ENCODE data around the gene SLC22A4.

SLC22A4 gene

DNA sequence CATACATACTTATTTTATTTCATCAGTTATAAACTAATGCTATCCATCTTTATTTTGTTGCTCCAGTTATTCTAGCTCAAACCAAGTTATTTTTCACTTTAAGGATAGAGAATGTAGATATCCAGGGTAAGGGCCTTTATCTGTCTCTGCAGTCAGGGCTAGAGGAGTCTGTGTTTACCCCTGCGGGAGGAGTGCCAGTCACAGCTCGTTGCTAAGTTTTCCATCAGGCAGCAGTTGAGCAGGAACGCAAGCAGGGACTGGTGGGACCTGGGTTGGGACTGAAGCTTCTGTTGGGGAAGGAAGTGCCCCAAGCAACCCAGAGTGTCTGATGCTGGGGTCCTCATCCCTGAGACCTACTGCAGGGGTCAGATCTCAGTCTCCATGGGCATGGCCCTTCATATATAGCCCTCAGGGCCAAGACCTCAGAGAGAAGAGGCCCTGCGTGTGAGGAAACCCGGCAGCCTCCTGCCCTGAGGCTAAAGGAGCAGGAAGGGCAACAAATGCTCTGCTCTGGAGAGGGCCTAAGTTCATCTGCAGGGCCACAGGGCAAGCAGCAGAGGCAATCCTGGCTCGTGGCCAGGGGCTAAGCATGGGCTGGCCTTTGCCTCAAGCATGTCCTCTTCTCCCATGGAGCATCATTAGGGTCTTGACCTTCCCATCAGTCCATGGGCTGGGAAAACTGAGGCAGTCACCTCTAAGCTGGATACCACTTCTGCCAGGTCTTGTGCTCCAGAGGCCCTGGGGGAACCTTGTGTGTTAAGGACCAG is 6.6 kb downstream of the SLC22A4 start:
- DNase-seq = no peak

DNA sequence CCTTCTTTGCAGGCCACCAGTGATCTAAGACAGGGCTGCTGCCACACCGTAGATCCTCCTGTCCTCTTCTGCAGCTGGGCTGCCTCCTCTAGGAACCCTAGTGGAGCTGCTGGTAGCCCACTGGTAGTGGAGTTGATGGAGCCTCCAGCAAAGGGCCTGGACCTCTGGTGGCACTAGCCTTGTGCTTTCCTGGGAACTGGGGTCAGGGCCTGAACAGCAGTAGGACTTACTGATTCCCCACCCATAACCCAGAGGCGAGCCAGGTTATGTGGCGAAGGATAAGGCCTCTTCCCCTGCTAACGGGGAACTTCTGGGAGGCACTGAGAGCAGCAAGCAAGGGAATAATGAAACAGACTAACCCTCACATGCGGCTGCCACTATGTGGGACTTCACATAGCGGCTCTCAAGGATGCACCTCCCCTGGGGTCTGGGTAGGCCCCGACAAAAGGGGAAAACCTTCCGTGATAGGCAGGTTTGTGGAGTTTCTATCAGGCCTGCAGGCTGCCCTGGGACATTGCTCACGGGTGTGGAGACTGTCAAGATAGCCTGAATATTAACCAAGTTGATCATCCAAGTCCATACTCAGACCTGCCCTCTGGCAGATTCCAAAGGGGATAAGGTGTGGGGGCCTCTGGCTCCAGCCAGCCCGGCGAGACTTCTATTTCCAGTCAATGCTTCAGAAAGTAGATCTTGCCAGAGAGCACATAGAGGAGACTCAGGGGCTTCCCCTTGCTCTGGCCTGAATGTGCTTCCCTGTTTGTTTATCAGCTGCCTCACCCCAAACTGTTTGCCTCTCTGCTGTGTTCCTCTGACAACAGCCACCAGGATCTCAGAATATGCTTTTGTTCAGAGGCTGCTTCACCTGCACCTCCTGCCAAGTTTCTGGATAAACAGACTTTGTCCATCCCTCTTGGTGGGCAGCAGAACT is 7.4 kb downstream of the SLC22A4 start:
- no peak for DNase-seq

DNA sequence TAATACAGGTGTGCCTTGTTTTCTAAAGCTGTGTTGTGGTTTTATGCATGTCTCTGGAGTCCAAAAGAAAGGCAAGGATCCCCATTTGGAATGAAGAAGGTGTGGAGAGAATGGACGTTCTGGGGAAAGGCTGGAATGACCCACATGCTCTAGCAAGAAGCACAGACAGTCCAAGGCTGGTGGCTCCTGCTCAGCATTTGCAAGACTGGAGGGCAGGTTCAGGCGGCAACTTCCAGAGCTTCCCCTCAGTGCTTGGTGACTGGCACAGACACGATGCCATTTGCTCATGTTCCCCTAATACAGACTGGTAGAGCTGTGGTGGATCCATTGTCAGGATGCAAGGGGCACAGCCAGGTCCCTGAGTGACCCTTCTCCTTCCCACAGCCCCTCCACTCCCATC is 8.2 kb downstream of the SLC22A4 start:
- DNase-seq = no peak

DNA sequence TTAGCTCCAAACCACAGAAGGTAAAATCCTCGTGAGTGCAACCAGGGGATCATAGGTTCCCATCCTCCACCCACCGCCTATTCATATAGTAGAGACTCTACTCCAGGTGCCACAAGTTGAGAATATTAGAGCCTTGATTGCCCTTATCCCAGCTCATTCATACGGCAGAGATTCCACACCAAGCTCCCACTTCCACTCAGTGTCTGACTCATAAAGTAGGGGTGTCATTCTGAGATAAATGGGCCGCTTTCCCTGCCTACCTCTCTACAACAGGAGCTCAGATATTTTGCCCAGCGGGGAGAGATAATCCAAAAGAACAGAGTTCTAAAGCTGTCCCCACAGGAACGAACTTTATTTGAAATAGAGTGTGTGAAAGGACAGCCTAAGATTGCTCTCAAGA is 9.4 kb downstream of the SLC22A4 start:
- DNase-seq = no peak

DNA sequence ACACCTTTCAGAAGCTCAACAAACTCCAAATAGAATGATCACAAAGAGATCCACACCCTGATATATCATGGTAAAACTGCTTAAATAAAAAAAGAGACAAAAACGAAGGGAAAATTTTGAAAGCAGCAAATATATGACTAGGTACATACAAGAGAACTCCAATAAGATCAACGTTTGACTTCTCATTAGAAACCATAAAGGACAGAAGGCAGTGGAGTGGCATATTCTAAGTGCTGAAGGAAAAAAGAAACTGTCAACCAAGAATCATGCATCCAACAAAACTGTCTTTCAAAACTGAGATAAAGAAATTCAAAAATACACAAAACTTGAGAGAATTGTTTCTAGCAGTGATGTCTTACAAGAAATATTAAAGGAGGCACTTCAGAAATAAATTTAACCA is 11.2 kb downstream of the SLC22A4 start:
- DNase-seq = no peak

DNA sequence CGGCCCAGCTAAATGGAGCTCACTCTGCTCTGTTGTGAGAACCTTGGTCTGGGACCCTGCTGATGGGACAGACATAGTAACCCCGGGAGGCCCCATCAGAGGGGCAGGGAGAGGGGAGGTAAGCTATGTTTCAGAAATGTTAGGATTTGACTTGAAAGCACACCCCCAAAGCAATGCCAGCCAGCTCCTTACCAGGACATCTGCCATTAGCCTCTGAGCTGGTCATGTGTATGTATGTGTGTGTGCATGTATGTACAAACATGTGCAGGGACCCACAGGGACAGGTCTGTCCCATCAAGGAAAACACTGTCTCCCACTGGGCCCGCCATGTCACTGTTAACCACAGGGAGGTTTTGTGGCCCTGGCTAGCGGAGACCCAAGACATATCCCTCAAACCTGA is 14.5 kb downstream of the SLC22A4 start:
- DNase-seq = no peak

DNA sequence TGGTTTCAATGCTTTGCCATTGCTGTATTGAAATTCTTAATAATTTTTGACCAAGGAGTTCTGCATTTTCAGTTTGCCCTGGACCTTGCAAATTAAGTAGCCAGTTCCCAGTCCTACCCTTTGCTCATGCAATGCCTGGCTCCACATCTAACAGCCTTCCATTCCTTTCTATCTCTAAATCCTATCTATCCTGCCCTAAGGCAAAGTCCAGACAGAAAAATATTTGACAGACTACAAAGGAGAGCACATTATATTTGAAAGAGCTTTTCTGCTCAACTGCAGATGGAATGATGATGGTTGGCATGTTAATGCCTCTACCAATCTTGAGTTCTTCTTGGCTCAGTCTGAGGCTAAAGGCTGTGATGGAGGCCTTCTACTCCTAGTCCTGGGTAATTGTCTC is 15.5 kb downstream of the SLC22A4 start:
- no peak for DNase-seq

DNA sequence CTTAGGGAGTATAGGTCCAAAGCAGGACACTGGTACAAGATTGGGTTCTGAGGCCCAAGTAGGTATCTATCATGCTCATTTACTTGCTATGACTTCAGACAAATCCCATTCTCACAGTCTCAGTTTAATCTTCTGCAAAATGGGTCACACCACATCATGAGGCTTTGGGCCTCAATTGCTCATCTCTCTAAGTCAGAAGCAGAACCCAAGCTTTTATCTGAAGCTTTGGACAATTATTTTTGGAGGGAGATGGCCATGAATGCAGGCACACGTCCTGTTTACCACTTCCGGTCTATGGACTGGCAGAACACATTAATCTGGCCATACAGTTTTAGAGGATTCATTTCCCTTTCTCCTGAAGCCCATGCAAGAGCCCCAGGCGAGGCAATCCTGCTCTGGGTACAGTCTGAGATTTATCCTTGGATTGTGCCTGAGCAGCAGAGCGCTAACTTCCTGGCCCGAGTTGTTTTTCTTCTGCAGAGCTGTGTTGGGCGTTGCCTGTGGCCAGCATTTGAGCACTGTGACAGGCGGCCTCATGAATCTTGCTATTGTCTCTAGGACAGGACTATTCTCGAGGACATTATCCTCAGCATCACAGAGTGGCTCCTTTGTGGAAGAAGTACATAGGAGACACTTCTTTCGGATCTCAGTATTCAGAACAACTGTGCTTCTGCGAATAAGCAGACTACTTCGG is 16.1 kb downstream of the SLC22A4 start:
- DNase-seq = no peak

DNA sequence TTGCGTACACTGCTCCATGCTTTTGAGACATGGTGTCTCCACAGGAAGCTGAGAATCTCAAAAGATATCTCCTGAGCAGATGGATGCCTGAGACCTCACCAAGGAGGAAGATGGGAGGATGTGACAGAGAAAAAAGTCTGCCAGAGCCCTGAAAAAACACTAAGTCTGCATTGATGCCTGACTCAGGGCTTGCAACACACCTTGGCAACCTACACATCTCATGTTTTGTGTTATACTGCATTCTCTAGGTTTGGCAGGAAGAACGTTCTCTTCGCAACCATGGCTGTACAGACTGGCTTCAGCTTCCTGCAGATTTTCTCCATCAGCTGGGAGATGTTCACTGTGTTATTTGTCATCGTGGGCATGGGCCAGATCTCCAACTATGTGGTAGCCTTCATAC is 19.2 kb downstream of the SLC22A4 start:
- no peak for DNase-seq

DNA sequence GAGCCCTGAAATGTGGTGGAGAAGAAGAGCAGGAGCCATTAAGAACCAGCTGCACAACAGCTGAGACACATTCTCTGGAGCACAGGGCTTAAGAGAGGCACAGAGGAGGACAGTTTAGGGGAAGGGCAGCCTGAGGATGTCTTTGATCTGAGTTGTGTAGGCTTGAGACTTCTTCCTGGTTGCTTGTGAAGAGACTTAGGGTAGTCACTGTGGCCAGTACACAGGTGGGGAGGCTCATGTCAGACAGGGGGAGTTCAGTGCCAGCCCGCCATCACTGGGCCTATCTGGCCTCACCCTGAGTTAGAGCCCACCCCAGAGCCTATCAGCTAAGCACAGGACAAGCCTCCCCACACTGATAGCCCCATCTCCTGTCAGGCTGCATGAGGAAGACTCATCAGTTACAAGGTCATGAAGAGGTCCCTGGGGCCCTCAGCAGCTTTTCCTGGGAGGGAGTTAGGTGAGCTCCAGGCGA is 19.8 kb downstream of the SLC22A4 start:
- no peak for DNase-seq

DNA sequence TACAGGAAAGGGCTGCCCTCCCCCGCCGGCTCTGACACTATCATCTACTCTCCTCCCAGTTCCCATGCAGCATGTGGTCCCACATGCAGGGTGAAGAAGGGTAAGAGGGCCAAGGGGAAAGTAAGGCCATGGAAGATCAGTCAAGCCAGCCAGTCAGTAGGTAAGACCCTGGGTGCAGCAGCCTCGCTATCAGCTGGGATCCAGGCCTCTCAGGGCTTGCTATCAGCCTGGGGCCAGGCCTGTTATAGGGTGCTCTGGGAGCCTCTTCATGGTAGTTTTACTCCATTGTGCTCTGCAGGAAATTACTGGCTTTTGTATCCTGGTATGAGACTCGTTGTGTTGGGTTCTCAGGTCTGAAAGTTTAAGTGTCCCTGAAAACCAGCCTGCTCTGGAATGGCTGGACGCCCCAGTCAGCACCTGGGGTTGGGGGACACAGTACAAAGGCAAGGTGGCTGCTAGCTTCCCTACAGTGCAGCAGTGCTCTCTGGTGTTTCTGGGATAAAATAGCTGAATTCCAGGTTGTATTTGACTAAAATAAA is 21.4 kb downstream of the SLC22A4 start:
- DNase-seq = no peak

DNA sequence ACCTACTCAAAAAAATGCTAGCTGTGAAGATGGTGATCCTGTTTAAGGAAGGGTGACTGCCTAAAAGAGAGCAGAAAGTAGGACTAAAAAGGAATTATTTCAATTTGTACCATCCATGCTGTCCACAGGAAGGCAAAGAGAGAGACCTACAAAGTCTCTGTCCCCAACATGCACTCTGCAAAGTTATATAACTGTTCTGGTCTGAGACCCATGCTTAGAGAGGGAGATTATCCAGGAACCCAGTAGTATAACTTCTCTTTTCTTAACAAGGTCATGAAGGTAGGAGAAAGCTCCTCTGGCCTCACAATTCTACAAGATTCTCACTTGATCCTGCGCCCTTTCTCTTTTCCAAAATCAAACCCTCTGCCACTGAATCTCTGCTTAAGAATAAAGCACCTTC is 25.8 kb downstream of the SLC22A4 start:
- DNase-seq = no peak

DNA sequence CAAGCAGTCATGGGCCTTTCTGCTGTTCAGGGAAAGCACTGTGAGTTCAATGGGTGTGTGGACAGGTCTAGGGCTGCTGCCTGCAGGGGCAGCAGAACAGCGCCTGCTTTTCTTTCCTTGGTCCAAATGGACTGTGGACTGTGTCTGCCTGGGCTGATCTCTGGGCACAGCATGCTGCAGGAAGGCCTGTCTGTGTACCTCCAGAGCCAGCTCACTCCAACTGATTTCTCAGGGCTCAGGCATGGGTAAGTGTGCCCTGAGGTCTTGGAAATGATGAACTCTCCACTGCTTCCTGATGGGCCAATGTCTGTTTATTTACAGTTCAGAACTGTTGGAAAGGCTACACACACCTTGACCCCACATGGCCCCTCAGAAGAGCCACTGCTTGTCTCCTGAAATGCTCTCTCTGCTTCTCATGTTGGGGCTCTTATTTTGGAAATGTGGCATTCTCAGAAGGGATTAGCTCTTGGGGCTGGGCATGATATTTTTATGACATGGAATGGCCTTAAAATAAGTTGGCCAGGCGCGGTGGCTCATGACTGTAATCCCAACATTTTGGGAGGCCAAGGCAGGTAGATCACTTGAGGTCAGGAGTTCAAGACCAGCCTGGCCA is 27.0 kb downstream of the SLC22A4 start:
- no peak for DNase-seq

DNA sequence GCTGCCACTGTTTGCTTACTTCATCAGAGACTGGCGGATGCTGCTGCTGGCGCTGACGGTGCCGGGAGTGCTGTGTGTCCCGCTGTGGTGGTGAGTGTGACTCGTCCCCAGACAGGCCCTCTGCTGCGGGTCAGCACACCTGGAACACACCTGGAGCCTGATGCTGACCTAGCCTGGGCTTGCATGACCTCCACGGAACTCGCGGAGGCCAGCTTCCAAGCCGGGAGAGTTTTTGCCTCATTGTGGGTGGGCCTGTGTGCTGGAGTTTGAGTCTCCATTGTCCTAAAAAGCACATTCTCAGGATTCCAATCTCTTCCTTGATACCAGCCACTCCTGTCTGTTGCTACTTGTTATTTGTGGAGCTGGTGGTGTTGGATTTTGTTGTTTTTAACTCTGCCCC is 28.1 kb downstream of the SLC22A4 start:
- DNase-seq = no peak

DNA sequence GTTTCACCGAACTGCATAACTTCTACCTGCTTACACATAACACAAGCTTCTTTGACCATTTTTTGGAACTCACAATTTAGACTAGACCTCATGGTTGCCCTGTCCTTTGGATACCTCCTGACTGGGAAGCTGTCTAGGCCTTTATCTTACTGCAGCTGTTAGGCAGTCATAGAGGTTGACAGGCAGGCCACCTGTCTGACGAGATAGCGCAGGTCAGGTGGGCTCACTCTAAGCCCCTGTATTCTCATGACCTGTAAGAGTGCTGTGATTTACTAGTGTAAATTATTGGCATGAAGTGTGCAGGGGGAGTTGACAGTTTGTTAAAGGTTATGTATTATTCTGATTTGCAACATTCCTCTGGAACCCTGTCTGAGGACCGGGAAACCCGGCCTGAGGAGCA is 29.0 kb downstream of the SLC22A4 start:
- no peak for DNase-seq

DNA sequence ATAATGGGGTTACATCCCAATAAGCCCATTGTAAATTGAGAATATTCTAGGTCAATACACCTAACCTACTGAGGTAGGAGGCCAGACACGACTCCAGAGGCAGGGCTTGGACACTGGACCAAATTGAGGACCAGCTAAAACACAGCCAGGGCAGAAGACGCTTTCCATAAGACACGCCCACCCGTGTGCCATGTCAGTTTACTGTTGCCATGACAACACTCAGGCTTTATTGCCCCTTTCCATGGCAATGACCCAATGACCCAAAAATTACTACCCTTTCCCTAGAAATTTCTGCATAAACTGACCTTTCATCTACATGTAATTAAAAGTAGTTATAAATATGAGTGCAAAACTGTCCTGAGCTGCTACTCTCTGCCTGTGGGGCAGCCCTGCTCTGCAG is 31.5 kb downstream of the SLC22A4 start:
- DNase-seq = no peak

DNA sequence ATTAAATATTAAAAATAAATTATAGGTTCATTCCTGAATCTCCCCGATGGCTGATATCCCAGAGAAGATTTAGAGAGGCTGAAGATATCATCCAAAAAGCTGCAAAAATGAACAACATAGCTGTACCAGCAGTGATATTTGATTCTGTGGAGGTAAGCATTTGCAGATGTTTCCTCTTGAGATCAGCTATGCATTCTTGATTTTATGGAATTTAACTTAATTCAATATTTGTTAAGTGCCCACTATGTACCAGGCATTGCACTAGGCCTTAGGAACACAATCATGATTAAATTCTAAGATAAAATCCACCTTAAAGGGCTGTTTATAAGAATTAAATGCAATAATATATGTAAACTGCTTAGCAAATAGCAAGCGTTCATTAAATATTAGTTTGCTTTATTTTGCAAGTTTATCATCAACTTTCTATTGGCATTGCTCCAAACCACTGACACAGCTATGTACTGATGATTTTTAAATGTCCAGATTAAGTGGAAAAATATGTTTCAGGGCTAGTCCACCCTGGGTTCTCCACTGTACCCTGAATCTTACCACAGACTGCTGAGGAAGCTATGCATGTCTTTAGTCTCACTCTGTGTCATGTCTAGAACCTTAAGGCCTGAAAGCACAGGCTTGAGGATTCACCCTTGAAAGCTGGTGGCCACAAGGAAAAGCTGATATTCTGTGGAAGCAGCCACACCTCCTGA is 33.2 kb downstream of the SLC22A4 start:
- no peak for DNase-seq

DNA sequence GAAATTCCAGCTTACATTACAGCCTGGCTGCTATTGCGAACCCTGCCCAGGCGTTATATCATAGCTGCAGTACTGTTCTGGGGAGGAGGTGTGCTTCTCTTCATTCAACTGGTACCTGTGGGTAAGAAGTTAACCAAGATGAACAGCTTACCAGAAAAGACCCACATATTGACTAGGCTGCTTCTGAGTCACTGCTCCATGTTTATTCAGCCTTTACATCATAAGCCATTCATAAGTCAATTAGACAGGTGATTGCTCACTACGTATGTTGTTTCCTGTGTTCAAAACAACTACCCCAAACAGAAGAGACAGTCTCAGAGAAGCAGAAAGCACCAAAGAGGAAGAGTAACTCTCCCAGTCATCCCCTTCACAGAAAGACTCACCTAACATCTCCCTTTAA is 40.6 kb downstream of the SLC22A4 start:
- DNase-seq = no peak

DNA sequence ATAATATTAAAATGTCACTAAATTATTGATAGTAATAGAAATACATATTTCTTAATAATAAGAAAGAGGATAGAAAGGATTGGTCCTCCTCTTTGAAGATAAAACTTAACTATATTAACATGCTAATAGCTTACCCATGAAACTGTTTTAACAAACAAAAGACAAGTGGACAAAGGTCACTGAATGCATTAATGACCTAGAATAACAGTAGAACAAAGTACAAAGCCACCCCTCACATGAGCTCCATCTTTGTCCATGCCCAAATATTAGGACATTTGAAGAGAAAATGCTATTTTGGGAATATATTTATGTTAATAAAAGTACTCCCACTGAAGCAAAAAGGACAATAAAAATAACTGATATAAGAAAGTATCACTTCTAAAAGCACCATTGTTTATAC is 41.2 kb downstream of the SLC22A4 start:
- no peak for DNase-seq

DNA sequence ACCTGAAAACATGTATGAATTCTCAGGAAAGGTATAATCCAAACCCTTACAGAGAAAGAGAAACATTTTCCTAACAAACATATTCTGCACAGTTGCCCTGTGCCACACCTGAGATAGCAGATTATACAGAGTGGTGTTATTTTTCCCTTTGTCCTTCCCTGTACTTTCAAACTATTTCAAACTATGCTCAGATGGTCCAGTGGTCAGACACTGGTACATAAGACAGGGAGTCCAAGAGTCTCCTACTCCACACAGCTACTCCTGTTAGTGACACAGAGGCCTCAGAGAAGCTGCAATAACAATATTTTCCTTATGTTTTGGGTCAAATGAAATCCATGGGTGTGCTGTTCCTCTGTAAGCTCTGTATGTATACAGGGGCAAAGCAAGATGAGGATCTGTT is 45.3 kb downstream of the SLC22A4 start:
- DNase-seq = no peak

DNA sequence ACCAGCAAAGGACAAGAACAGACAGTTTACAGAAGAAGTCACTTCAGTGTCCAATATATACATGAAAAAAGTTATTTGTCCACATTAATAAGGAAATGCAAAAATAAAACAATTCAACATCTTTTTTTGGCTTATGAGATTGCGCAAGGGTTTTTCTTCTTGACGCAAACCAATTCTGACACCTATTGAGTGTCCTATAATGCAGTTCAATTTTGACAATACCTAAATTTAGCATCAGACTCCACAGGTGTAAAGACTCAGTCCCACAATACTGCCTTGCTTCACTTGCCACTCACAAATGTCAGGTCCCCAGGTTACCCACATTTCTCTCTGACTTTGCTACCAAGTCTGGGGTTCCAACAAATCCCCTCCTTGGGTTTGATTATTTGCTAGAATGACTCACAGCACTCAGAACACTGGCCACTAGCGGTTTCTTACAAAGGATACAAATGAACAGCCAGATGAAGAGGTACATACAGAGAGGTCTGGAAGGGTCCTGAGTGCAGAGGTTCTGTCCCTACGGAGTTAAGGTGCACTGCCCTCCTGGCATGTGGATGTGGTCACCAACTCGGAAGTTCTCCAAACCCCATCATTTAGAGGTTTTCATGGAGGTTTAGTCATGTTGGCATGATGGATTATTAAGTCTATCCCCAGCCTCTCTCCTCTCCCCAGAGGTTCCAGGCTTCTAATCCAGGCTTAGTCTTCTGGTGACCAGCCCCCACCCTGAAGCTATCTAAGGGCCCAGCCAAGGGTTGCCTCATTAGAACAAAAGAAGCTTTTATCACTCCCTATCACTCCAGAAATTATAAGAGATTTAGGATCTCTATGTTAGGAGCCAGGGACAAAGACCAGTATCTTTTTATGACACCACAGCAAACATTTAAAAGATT is 48.3 kb downstream of the SLC22A4 start:
- DNase-seq = no peak

All from NCI-H1694 (cell line).